ENCODE results near the gene NOS1AP.
"Not testable (repeated sequence)": the region's sequence is repeated elsewhere in the genome, so short reads cannot be mapped to it uniquely, and the experiment has no call there.

The NOS1AP gene

GRCh38 chr1:162195567-162195966, 126.1 kb downstream of the NOS1AP start:
- no peak for DNase-seq (ENCODE audit: low read depth)

- no peak for DNase-seq (ENCODE audit: low read depth)
Measured at GRCh38 chr1:162196387-162196786, 126.9 kb downstream of the NOS1AP start.

- no peak for DNase-seq (ENCODE audit: low read depth)
Measured at GRCh38 chr1:162197041-162197531, 127.6 kb downstream of the NOS1AP start.

GRCh38 chr1:162197615-162198421, 128.3 kb downstream of the NOS1AP start:
- DNase-seq (ENCODE audit: low read depth): no peak

GRCh38 chr1:162200096-162200847, 130.8 kb downstream of the NOS1AP start:
- no peak for DNase-seq (ENCODE audit: low read depth)

GRCh38 chr1:162201062-162201461, 131.6 kb downstream of the NOS1AP start:
- DNase-seq (ENCODE audit: low read depth): not testable (repeated sequence)

- DNase-seq (ENCODE audit: low read depth): no peak
Measured at GRCh38 chr1:162204129-162204822, 134.8 kb downstream of the NOS1AP start.

- no peak for DNase-seq (ENCODE audit: low read depth)
Measured at GRCh38 chr1:162204823-162205155, 135.3 kb downstream of the NOS1AP start.

- no peak for DNase-seq (ENCODE audit: low read depth)
Measured at GRCh38 chr1:162206300-162206699, 136.8 kb downstream of the NOS1AP start.

- no peak for DNase-seq (ENCODE audit: low read depth)
Measured at GRCh38 chr1:162206749-162207635, 137.5 kb downstream of the NOS1AP start.

GRCh38 chr1:162207862-162208261, 138.4 kb downstream of the NOS1AP start:
- DNase-seq (ENCODE audit: low read depth): no peak

- DNase-seq (ENCODE audit: low read depth): no peak
Measured at GRCh38 chr1:162210196-162210595, 140.7 kb downstream of the NOS1AP start.

- DNase-seq (ENCODE audit: low read depth): no peak
Measured at GRCh38 chr1:162212713-162213112, 143.2 kb downstream of the NOS1AP start.

- no peak for DNase-seq (ENCODE audit: low read depth)
Measured at GRCh38 chr1:162213281-162213912, 143.9 kb downstream of the NOS1AP start.

- DNase-seq (ENCODE audit: low read depth): no peak
Measured at GRCh38 chr1:162214202-162214601, 144.7 kb downstream of the NOS1AP start.

GRCh38 chr1:162215902-162216301, 146.4 kb downstream of the NOS1AP start:
- no peak for DNase-seq (ENCODE audit: low read depth)

- no peak for DNase-seq (ENCODE audit: low read depth)
Measured at GRCh38 chr1:162216604-162217003, 147.1 kb downstream of the NOS1AP start.

- no peak for DNase-seq (ENCODE audit: low read depth)
Measured at GRCh38 chr1:162217706-162218105, 148.2 kb downstream of the NOS1AP start.

- DNase-seq (ENCODE audit: low read depth): no peak
Measured at GRCh38 chr1:162218546-162218945, 149.1 kb downstream of the NOS1AP start.

GRCh38 chr1:162218975-162219374, 149.5 kb downstream of the NOS1AP start:
- DNase-seq (ENCODE audit: low read depth): no peak

- DNase-seq (ENCODE audit: low read depth): no peak
Measured at GRCh38 chr1:162219461-162219860, 150.0 kb downstream of the NOS1AP start.
